Sigmoid colon (tissue), 4 donors: Measurements from ENCODE around the gene ZAP70.

ENCODE experiments used
- POLR2A ChIP-seq, 2 donors: fragments of 450-650 bp; IDR thresholded peaks; one replicate each; pipeline ENCODE4 v1.6.1; 2016; ENCODE audit warnings: antibody characterized with exemption in 2 of 2, mild to moderate bottlenecking in 2 of 2, moderate library complexity in 2 of 2
- POLR2AphosphoS5 ChIP-seq, 4 donors: sonication (generic); formaldehyde crosslinking; IDR thresholded peaks; one replicate each; pipeline ENCODE4 v1.6.1; 2017; ENCODE audit warnings: antibody characterized with exemption in 4 of 4
- TF ChIP-seq, protein P1 (sequence below), 4 experiments: fragments of 450-650 bp in 3 of 4; fragments of 200-600 bp in 1 of 4; IDR thresholded peaks; one replicate each; pipeline ENCODE4 v1.5.1; 2016 to 2019; ENCODE audit warnings: antibody characterized with exemption in 4 of 4, mild to moderate bottlenecking in 3 of 4, moderate library complexity in 2 of 4

DNA sequence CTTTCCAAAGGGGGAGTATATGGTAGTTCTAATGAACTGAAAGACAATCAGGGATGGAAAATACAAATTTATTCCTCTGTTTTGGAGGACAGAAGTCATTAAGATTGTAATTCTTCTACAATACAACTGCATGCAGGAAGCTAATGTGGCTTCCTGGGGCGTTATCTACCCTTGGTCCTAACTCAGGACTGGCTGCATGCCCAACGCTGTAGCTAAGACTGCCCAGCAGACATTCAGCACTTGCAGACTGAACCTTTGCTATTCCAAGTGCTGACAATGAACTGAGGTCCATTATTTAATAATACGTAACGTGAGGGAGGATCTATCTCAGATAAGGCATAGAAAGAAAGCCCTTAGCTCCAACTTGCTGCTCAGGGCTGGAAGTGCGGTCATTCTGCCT is 53.2 kb downstream of the ZAP70 start:
- TF ChIP-seq, protein P1, sequence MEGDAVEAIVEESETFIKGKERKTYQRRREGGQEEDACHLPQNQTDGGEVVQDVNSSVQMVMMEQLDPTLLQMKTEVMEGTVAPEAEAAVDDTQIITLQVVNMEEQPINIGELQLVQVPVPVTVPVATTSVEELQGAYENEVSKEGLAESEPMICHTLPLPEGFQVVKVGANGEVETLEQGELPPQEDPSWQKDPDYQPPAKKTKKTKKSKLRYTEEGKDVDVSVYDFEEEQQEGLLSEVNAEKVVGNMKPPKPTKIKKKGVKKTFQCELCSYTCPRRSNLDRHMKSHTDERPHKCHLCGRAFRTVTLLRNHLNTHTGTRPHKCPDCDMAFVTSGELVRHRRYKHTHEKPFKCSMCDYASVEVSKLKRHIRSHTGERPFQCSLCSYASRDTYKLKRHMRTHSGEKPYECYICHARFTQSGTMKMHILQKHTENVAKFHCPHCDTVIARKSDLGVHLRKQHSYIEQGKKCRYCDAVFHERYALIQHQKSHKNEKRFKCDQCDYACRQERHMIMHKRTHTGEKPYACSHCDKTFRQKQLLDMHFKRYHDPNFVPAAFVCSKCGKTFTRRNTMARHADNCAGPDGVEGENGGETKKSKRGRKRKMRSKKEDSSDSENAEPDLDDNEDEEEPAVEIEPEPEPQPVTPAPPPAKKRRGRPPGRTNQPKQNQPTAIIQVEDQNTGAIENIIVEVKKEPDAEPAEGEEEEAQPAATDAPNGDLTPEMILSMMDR (IDR thresholded peaks at IDR 0.05): no peak
- no peak for TF ChIP-seq POLR2A (IDR thresholded peaks at IDR 0.05)
- TF ChIP-seq POLR2AphosphoS5 (IDR thresholded peaks at IDR 0.05): no peak
